NCI-H1048 (cell line): ENCODE results near the gene FAM221B.

ENCODE experiments used
- DNase-seq: peaks from one replicate; lab custom pipeline; 2025; lab: John Stamatoyannopoulos, UW

Gene FAM221B

GRCh38 chr9:35828716-35829083 is at the start of gene FAM221B:
TSS of gene FAM221B (minus strand) at chr9:35828732. CDS start at chr9:35826161, 2,571 bp downstream.
- no peak for DNase-seq

DNA sequence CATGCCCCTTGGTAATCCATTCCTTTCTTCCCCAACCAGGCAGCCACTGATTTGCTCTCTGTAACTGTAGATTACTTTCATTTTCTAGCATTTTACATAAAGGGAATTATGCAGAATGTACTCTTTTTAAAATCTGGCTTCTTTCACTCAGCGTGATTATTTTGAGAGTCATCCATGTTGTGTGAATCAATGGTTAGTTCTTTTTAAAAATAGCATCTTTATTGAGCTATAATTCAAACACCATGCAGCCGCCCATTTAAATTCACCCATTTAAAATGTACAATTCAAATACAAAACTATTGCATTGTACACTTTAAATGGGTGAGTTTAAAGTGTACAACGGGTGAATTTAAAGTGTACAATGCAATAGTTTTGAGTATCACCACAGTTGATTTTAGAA is 44.0 kb upstream of the FAM221B start:
- no peak for DNase-seq

DNA sequence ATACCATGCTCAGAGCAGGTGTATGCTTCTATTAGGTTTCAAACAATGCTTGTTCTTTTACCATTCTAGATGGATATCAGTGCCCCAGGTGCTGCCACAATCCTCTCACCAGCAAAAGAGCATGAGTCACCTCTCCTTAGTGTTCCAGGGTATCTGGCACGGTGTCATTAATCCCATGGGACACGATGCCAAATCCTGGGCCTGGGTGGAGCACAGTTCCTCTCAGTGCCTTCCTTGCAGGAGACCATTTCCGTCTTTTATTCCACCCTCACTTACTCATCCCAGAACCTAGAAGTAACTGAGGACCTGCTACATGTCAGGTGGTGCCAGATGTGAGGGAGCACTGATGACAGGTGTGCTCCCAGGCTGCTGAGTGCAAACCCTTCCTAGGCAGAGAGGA is 43.0 kb upstream of the FAM221B start:
- no peak for DNase-seq

DNA sequence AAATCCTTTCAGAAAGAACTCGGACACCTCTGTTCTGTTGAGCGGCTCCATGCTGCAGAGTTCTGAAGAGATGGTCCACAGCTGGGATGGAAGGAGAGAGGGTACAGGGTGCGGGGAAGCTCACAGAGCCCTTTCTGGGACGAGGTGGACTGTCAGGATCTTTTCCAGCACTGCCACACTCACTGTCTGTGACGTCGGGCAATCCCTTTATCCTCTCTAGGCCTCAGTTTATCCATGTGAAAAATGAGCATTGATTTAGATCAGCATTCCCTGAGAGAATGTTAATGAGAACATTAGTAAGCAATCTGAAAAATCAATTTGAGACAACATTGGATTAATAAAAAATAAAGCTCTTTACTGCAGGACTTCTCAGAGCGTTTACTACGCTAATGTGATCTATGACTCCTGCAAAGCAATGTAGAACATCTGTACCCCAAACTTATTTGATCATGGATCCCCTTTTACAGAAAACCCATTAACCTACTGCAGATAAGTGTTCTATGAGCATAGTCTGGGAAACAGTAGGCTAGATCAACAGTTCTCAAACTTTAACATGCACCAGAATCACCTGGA is 41.9 kb upstream of the FAM221B start, which contains the start of gene OR13J1:
Gene OR13J1 (minus strand): TSS at position 51 of the 573 bp plus-strand sequence. CDS start 0 bp downstream, at position 51.
- no peak for DNase-seq

- no peak for DNase-seq
Observed at GRCh38 chr9:35869621-35870216, 41.2 kb upstream of the FAM221B start.

- DNase-seq = no peak
Observed at GRCh38 chr9:35868933-35869332, 40.4 kb upstream of the FAM221B start.

GRCh38 chr9:35867538-35867937 is 39.0 kb upstream of the FAM221B start:
- no peak for DNase-seq

GRCh38 chr9:35864695-35865255 is 36.2 kb upstream of the FAM221B start:
- DNase-seq = no peak

- DNase-seq = no peak
Observed at GRCh38 chr9:35863583-35863982, 35.1 kb upstream of the FAM221B start.

GRCh38 chr9:35862328-35862727 is 33.8 kb upstream of the FAM221B start:
- no peak for DNase-seq

DNA sequence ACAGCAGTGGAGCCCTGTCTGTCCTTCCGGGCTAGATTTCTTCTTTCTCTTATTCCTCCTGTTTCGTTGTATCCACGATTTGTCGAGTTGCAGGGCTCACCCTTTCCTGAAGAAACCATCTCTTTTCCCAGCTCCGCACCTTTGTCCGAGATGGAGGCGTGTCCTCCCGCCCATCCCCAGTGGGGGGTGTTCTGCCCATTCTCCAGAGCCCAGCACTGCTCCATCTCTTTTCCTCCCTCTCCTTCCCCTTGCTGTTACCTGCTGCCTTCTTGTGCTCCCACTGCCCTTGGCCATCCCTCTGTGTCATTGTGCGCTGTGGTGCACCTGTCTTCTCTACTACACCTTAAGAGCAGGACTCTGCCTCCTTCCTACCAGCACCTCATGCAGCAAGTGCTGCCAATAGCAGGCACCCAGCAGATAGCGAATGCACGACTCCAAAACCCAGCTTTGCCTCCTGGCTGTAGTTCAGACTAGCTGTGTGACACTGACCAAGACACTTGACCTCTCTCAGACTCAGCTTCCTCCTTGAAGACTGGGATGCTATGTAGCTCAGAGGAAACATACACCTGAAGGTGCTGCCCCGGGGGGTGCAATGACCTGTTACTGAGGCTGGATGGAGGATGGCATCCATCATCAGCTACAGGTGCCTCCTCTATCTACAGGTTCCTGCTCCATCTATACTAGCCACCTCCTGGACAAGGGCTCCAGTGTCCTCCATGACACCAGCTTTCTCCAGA is 32.8 kb upstream of the FAM221B start:
- DNase-seq = no peak

DNA sequence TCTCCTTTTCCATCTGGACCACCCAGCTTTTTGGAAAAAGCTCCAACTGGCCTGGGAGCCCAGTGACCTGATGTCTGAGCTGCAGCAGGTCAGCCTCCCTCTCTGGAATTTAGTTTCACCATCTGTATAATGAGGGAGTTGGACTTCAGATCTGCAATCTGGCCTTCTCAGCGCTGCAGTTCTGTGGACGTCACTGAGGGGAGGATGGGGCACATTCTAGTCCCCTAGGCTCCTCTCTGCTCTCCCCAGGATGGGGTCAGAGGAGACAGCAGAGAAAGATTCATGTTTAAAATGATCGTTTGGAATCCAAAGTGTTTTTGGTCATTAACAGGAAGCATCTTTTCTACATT is 31.4 kb upstream of the FAM221B start:
- no peak for DNase-seq

DNA sequence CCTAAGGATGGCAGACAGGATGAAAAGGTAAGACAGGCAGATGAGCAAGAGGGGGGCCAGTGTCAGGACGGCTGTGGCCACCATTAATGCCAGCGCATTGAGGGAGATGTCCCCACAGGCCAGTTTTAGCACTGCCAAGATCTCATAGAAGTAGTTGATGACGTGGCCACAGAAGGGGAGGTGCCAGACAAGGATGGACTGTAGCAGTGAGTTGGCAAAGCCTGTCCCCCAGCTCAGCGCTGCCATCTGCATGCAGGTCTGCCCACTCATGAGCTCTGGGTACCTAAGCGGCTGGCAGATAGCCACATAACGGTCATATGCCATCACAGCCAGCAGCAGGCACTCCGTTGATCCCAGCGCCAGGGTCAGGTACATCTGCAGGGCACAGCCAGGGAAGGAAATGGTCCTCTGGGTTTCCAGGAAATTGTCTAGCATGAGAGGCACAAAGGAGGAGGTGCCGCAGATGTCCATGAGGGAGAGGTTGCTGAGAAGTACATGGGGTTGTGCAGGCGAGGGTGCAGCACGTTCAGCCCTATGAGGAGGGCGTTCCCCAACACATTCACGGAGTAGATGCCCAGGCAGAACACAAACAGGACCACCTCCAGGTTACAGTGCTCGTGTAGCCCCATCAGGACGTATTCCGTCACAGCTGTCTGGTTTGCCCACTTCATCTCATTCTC is 30.9 kb upstream of the FAM221B start:
- no peak for DNase-seq

- no peak for DNase-seq
Observed at GRCh38 chr9:35858458-35858857, 29.9 kb upstream of the FAM221B start.

DNA sequence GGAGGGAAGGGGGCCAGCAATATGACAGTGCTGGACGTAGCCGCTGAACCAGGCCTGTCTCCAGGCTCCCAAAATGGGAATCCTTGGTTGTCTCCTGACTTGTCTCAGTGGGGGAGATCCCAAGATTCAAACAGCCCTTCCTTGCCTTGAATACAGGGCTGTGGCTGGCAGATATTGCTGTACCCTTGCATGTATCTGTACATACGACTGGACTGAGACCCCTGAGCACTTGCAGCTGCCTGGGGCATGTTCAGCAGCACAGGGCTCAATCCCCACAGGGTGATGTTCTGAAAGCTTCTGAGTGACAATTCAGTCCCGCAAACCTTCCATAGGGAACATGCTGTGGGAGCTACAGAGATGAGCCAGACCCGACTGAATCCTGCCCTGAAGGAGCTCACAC is 28.4 kb upstream of the FAM221B start:
- no peak for DNase-seq

DNA sequence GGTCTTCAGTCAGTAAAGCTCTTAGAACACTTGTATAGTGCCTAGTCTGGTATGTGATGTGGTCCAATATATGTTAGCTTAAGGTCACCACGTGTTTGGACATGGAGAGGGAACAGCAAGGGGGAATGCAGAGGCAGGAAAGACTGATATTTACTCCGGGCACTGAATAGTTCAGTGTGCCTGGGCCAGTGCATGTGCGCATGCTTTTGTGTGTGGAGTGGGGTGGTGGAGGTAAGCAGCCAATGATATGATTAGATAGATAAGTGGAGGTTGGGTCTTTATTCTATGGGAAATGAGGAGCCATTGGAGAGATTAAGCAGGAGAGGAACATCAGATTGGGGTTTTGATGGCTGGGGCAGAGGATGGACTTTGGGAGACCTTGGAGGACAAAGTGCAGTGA is 27.7 kb upstream of the FAM221B start:
- no peak for DNase-seq

- DNase-seq = no peak
Observed at GRCh38 chr9:35854091-35854762, 25.7 kb upstream of the FAM221B start.

DNA sequence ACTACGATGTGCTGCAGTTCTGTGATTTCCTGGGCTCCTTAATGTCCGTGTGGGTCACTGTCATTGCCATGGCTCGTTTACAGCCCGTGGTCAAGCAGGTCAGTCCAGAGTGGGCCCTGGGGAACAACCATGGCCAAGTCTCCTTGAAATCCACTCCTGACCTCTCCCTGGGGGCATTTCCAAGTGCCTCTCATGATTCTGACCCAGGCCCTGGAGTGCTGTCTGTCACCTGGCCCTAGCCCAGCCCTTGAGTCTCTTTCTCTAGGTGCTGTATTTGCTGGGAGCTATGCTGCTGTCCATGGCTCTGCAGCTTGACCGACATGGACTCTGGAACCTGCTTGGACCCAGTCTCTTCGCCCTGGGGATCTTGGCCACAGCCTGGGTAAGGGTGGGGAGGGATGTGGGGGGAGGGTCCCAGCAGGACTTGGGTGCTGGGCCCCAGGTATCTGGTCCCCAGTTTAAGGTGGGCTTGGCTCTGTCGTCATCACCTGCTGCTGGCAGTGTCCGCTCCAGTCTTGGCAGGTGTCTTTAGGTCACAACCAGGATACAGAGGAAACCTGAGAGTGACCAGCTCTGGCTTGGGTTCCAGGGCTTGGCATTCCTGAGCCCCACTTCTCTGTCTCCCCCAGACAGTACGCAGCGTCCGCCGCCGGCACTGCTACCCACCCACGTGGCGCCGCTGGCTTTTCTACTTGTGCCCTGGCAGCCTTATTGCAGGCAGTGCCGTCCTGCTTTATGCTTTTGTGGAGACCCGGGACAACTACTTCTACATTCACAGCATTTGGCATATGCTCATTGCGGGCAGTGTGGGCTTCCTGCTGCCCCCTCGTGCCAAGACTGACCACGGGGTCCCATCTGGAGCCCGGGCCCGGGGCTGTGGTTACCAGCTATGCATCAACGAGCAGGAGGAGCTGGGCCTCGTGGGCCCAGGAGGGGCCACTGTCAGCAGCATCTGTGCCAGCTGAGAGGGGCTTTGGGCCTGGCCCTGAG is 24.6 kb upstream of the FAM221B start:
- DNase-seq = no peak

- no peak for DNase-seq
Observed at GRCh38 chr9:35852267-35852815, 23.8 kb upstream of the FAM221B start.

DNA sequence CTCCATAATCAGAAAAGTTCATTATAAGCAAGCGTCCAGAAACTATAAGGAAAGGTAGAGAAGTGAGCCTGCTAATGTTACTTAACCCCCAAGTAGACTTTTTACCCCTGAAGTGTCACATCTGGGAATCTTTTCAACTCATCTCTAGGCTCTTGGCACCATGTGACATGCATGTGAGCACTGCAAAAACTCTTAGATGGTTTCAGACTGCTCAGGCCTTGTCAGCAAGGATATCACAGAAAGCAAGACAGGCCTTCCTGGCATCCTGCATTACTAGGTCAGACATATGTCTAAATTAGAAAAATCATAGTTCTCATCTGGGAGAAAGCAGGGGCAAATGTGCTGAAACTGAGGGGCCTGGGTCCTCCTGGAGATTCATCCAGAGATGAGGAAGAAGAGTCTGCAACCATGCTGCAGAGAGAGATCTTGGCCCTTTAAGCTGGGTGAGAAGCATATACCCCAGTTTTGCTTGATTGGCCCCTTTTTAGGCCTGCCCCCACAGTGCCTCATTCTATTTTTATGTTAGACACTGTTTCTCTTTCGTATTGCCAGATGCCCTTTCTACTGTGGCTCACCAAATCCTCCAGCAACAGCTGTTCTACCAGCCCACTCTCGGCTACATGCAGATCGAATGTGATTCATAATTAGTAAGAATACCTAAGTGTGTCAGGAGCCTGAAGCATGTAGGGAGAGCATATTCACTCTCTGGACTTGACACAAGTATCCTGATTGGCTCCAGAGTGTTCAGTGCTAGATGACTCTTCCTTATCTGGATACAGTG is 19.4 kb upstream of the FAM221B start:
- no peak for DNase-seq
